Effector memory CD4-positive, alpha-beta T cell (primary cell): ENCODE results near the gene FRRS1L.

Source experiments
- DNase-seq, 3 donors: peaks; one replicate each; pipeline ENCODE4 v3.0.0-alpha.2; 2020
- H3K27ac ChIP-seq: 2 replicates; pipeline ENCODE4 v1.7.0; 2013; ENCODE audit warnings: mild to moderate bottlenecking, low read length, moderate library complexity; ENCODE audit not compliant: insufficient read depth, poor library complexity, severe bottlenecking
- H3K27me3 ChIP-seq: replicated peaks from 2 replicates; pipeline ENCODE4 v1.7.0; 2013; ENCODE audit warnings: mild to moderate bottlenecking, low read length; ENCODE audit not compliant: insufficient read depth, control insufficient read depth, poor library complexity, severe bottlenecking
- H3K36me3 ChIP-seq: 2 replicates; pipeline ENCODE4 v1.7.0; 2013; ENCODE audit warnings: mild to moderate bottlenecking, low read length, moderate library complexity; ENCODE audit not compliant: control insufficient read depth, insufficient read depth
- H3K4me1 ChIP-seq: 2 replicates; pipeline ENCODE4 v1.7.0; 2013; ENCODE audit warnings: low read length, mild to moderate bottlenecking; ENCODE audit not compliant: control insufficient read depth, insufficient read depth, poor library complexity, severe bottlenecking
- H3K4me3 ChIP-seq: 2 replicates; pipeline ENCODE4 v1.7.0; 2013; ENCODE audit warnings: low read length, low read depth, mild to moderate bottlenecking; ENCODE audit not compliant: insufficient read depth, poor library complexity, severe bottlenecking
- H3K9me3 ChIP-seq: 2 replicates; pipeline ENCODE4 v1.7.0; 2013; ENCODE audit warnings: mild to moderate bottlenecking, low read length, moderate library complexity; ENCODE audit not compliant: control insufficient read depth
- total RNA-seq, 3 donors: gene quantifications; one replicate each; lab custom pipeline; 2026; lab: John Stamatoyannopoulos, UW

Gene FRRS1L, protein sequence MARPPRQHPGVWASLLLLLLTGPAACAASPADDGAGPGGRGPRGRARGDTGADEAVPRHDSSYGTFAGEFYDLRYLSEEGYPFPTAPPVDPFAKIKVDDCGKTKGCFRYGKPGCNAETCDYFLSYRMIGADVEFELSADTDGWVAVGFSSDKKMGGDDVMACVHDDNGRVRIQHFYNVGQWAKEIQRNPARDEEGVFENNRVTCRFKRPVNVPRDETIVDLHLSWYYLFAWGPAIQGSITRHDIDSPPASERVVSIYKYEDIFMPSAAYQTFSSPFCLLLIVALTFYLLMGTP
- 0 reads per million in 3 donors for total RNA-seq

DNA sequence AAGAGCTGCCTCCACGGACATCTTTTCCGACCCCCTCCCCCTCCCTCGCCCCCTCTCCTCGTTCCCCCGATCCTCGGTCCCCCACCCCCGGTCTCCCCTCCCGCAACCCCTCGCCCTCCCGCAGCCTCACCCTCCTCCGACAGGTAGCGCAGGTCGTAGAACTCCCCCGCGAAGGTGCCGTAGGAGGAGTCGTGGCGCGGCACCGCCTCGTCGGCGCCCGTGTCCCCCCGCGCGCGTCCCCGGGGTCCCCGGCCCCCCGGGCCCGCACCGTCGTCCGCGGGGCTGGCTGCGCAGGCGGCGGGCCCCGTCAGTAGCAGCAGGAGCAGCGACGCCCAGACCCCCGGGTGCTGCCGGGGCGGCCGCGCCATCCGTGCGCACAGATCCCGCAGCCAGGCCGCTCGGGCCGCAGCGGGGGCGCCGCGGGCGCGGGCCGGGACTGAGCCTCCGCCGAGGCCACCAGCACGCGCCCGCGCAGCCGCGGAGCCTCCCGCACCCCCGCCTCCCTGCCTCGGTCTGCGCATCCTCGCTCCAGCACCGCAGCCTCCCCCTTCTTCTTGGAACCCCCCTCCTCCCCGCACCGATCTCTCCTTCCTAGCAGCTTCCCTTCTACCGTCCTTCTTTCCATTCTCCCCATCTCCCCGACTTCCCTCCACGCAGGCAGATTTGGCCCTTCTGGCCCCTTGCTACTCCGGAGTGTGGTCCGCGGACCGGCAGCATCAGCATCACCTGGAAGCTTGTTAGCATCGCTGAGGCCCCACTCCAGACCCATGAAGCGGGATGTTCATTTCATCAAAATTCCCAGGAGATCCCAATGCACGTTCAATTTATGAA lies at the start of gene FRRS1L:
TSS of gene FRRS1L (minus strand) at position 479 of the 831 bp plus-strand sequence. CDS start at position 368, 111 bp downstream.
- DNase-seq, result no peak
- H3K4me3 ChIP-seq, result no peak within 1 kb of the TSS
- no peaks in the 10 kb centered on the region for H3K36me3 ChIP-seq
- no peak within 1 kb of the TSS for H3K27ac ChIP-seq
- H3K4me1 ChIP-seq, result no peaks in the 10 kb centered on the region
- peaks cover 12% of the 10 kb centered on the region for H3K27me3 ChIP-seq
- no peaks in the 10 kb centered on the region for H3K9me3 ChIP-seq

DNA sequence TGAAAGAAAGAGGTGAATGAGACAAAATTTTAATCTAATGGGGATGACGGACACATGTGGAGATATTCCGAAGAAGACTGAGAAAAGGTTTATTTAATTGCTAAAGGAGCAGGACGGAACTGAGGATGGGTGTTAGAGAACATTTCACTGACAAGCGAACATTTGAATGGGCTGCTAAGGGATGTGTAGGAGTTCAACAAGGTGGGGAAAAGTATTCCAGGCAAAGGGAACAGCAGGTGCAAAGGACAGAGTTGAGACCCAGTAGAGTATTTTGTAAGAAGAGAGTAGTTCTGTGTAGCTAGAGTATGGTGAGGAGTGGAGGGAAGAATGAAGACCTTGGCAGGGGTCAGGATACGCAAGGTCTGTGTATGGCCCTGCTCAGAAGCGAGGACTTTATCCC lies 47.4 kb upstream of the FRRS1L start:
- no peaks in the 10 kb centered on the region for H3K4me1 ChIP-seq
- no peaks in the 10 kb centered on the region for H3K9me3 ChIP-seq
- H3K27me3 ChIP-seq, result no peaks in the 10 kb centered on the region
- DNase-seq, result no peak
- H3K27ac ChIP-seq, result no peak overlapping the region
- no peak overlapping the region for H3K4me3 ChIP-seq
- H3K36me3 ChIP-seq, result no peaks in the 10 kb centered on the region

DNA sequence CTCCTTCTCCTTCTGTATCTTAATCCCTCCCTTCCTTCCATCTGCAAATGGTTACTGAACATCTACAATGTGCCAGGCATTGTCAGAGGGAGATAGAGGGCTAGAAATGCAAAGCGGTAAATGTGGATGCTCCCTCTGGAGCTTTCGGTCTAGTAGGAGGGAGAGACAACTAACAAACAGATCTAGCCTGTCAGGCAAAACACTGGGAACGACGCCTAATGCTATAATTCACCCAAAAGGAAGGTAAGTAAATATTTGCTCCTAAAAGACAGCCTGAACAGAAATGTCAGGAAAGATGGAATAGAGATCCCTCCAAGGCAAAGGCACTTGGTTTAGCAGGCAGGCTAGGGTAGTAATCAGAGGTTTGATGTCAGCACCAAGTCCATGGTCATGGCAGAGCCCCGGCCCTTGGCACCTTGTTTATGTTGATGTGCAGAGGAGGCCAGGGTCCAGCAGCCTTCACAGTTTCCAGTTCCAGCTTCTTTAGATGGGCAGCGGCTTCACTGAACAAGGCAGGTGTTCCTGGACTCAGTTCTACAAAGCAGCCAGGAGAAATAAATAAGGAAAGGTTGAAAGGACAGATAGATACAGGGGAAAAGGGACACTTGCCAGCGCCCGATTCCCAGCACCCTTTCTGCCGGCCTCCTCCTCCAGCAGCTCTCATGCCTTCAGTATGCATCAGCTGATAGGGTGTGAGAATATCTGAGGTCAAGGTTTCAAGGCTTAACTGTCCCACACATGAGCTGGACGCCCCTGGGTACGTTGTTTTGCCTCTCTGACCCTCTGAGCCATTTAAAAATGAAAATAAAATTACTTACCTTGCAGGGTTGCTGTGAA lies 46.5 kb upstream of the FRRS1L start:
- H3K27me3 ChIP-seq, result no peaks in the 10 kb centered on the region
- DNase-seq, result no peak
- no peaks in the 10 kb centered on the region for H3K4me1 ChIP-seq
- H3K27ac ChIP-seq, result no peak overlapping the region
- no peaks in the 10 kb centered on the region for H3K36me3 ChIP-seq
- H3K4me3 ChIP-seq, result no peak overlapping the region
- H3K9me3 ChIP-seq, result no peaks in the 10 kb centered on the region

DNA sequence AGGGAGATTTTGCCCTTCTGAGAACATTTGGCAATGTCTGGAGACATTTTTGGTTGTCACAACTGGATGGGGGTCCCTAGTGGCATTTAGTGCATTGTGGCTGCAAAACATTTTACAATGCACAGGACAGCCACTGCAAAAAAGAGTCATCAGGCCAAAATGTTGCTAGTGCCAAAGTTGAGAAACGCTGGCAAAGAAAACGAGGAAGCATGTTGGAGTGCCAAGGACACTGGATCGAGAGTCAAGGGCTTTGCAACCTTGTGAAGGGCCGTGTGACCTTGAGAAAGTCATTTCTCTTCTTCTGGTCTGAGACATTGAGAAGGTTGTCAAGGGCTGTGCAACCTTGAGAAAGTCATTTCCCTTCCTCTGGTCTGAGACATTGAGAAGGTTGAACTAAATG lies 45.7 kb upstream of the FRRS1L start:
- no peak for DNase-seq
- H3K36me3 ChIP-seq, result no peaks in the 10 kb centered on the region
- no peak overlapping the region for H3K4me3 ChIP-seq
- H3K4me1 ChIP-seq, result no peaks in the 10 kb centered on the region
- no peaks in the 10 kb centered on the region for H3K9me3 ChIP-seq
- H3K27me3 ChIP-seq, result no peaks in the 10 kb centered on the region
- H3K27ac ChIP-seq, result no peak overlapping the region

DNA sequence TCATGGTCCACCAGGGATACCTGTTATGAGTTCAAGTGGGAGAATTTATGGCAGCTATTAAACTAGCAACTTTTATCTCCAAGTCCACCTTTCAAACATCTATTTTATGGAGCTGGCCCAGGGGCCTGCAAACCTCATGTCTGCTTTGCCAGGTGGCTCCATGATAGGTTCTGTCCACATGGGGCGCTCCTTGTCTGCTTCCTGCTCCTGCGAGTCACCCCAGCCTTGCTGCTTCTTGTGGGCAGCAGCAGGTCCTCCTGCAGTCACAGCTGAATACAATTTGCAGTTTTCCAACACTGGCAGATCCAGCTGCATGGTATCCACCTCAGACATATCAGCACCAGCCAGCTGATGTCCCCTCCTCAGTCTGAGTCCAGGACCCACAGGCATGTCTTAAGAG lies 39.6 kb upstream of the FRRS1L start:
- DNase-seq, result no peak
- no peaks in the 10 kb centered on the region for H3K4me1 ChIP-seq
- H3K27me3 ChIP-seq, result no peaks in the 10 kb centered on the region
- no peaks in the 10 kb centered on the region for H3K36me3 ChIP-seq
- H3K4me3 ChIP-seq, result no peak overlapping the region
- H3K9me3 ChIP-seq, result no peaks in the 10 kb centered on the region
- H3K27ac ChIP-seq, result no peak overlapping the region

DNA sequence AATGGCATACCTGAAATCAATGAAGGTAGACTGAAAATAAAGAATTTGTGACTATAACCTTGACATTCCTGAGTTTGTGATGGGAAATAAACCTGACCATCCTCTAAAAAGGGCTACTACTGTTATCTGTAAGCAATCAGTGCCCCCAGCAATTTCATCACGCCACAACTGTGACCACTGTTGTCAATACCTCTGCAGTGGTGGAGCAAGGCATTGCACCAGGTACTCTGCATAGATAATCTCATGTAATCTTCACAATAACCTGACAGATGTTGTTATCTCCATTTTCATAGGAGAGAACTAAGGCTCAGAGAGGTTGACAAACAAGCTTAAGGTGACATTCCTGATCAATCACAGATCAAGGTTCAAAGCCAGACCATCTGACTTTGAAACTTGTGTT lies 38.5 kb upstream of the FRRS1L start:
- no peak overlapping the region for H3K4me3 ChIP-seq
- H3K27me3 ChIP-seq, result no peaks in the 10 kb centered on the region
- no peaks in the 10 kb centered on the region for H3K36me3 ChIP-seq

DNA sequence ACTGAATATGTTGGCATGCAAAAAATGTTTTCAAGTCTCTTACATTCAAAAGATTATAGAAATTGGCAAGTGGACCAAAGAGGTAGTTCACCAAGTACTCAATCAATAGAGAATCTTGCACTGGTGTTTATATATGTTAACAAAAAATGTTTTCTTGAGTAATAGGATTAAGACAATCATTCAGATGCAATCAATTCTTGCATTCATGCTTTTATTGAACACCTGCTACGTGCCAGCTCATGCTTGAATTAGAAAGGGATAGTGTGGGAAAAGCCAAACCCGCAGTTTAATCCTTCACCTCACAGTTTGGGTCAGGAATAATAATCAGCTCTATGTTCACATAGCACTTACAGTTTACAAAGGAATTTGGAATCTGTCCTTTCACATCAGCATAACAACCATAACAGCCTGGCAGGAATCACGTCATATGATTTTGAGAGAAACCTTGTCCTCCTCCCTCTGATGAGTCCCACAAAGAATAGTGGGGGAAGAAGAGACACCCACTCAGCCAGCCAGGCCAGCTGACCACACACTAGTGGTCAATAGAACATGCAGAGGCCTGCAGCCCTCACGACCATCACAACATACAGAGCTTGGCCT lies 36.8 kb upstream of the FRRS1L start:
- H3K9me3 ChIP-seq, result no peaks in the 10 kb centered on the region
- H3K27ac ChIP-seq, result no peak overlapping the region
- no peaks in the 10 kb centered on the region for H3K4me1 ChIP-seq
- no peak for DNase-seq
- H3K27me3 ChIP-seq, result no peaks in the 10 kb centered on the region
- no peak overlapping the region for H3K4me3 ChIP-seq
- no peaks in the 10 kb centered on the region for H3K36me3 ChIP-seq

More for the DNA sequence above, 38.5 kb upstream of the FRRS1L start:
- no peaks in the 10 kb centered on the region for H3K4me1 ChIP-seq
- no peak for DNase-seq
- no peak overlapping the region for H3K27ac ChIP-seq
- H3K9me3 ChIP-seq, result no peaks in the 10 kb centered on the region

DNA sequence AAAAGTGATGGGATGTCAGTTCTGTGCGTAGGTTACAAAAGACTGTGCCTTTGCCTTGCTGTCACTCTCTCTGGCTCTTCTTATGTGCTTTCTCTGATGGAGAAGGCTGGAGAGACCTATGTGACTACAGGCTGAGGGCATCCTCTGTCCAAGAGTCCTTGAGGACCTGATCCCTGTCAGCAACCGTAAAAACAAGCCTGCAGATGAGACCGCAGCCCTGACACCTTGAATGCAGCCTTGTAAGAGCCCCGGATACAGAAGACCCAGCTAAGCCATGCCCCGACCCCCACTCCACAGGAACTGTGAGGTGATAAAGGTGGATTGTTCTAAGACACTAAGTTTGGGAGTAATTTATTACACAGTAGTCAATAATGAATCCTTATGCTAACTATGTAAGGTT lies 32.6 kb upstream of the FRRS1L start:
- H3K36me3 ChIP-seq, result no peaks in the 10 kb centered on the region
- no peak overlapping the region for H3K27ac ChIP-seq
- H3K27me3 ChIP-seq, result no peaks in the 10 kb centered on the region
- no peak for DNase-seq
- H3K9me3 ChIP-seq, result no peaks in the 10 kb centered on the region
- H3K4me1 ChIP-seq, result no peaks in the 10 kb centered on the region
- H3K4me3 ChIP-seq, result no peak overlapping the region

DNA sequence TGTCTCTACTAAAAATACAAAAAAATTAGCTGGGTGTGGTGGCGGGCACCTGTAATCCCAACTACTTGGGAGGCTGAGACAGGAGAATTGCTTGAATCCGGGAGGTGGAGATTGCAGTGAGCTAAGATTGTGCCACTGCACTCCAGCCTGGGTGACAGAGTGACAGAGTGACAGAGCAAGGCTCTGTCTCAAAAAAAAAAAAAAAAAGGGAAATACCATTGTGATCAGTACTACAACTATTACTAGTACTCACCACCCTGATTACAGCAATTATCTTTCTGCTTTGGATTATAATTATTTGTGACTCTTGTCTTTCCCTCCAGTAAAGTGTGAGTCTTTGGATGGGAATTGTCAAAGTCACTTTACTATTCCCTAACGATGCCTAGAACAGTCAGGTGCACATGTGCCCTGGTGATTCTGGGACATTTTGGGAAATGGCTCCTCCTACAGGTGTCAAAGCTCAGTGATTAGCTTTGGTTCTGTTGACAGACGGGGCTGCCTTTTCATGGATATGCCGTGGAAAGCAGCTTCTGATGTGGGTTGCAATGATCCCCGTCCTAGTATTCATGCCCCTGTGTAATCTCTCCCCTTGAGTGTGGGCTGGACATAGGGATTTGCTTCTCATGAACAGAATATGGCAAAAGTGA lies 31.8 kb upstream of the FRRS1L start:
- Histone ChIP-seq H3K36me3 (no peaks in the 10 kb centered on the region), H3K27me3 (no peaks in the 10 kb centered on the region), H3K4me1 (no peaks in the 10 kb centered on the region), H3K9me3 (no peaks in the 10 kb centered on the region), H3K27ac (no peak overlapping the region), H3K4me3 (no peak overlapping the region)
- no peak for DNase-seq
